ENCODE data around the gene GTPBP4. TPM values are rescaled to one million over a fixed set of nuclear protein-coding genes. Genes with fewer than 3 reads are reported as not detected.

GTPBP4 gene
- total and polyA plus RNA-seq, 2 of the 8 experiments (the other 6 are each of a cell fraction or from before 2014, with no cell fraction given), result 16.9 to 98.1 TPM

DNA sequence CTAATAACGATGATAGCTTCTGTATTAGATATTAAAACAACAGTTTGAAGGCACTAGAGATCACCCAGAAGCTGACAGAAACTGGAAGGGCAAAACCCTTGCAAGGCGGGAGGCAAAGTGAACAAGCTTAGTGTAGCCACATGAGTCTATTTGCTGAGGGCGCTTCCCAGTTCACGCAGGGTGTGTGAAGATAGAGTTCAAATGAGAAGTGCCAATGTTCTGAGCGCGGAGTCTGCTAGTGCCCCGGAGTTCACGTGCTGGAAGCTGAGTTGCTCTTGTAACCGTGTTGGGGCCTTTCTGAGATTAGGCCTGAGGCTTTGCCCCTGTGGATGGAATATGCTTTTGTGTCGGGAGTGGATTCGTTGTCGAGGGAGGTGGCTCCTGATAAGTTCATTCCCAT is 16.6 kb upstream of the GTPBP4 start (continued):
- TF ChIP-seq, protein P1, sequence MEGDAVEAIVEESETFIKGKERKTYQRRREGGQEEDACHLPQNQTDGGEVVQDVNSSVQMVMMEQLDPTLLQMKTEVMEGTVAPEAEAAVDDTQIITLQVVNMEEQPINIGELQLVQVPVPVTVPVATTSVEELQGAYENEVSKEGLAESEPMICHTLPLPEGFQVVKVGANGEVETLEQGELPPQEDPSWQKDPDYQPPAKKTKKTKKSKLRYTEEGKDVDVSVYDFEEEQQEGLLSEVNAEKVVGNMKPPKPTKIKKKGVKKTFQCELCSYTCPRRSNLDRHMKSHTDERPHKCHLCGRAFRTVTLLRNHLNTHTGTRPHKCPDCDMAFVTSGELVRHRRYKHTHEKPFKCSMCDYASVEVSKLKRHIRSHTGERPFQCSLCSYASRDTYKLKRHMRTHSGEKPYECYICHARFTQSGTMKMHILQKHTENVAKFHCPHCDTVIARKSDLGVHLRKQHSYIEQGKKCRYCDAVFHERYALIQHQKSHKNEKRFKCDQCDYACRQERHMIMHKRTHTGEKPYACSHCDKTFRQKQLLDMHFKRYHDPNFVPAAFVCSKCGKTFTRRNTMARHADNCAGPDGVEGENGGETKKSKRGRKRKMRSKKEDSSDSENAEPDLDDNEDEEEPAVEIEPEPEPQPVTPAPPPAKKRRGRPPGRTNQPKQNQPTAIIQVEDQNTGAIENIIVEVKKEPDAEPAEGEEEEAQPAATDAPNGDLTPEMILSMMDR (IDR thresholded peaks at IDR 0.05; ENCODE audit: control extremely low read depth in 1 of 3, insufficient read depth in 1 of 3, low read depth in 1 of 3, low read length in 3 of 3), result no peak
- TF ChIP-seq CEBPB (IDR thresholded peaks at IDR 0.05; ENCODE audit: low read depth, low read length) (no peak), RAD21 (IDR thresholded peaks at IDR 0.05 in 1 of 2, conservative IDR thresholded peaks at IDR 0.05 in 1 of 2; ENCODE audit: low read depth in 2 of 2, low read length in 2 of 2) (no peak), POLR2A (IDR thresholded peaks at IDR 0.05; ENCODE audit: control extremely low read depth in 1 of 2, low read depth in 2 of 2, low read length in 2 of 2) (no peak), SUZ12 (IDR thresholded peaks at IDR 0.05; ENCODE audit: low read length) (no peak), TAF1 (IDR thresholded peaks at IDR 0.05; ENCODE audit: low read depth, low read length) (no peak), HDAC6 (IDR thresholded peaks at IDR 0.05; ENCODE audit: low read depth, low read length) (no peak), SIX5 (IDR thresholded peaks at IDR 0.05; ENCODE audit: low read depth, low read length) (no peak)

All from H1 (cell line).